Measurements from ENCODE around the gene INPP4B.

The INPP4B gene

DNA sequence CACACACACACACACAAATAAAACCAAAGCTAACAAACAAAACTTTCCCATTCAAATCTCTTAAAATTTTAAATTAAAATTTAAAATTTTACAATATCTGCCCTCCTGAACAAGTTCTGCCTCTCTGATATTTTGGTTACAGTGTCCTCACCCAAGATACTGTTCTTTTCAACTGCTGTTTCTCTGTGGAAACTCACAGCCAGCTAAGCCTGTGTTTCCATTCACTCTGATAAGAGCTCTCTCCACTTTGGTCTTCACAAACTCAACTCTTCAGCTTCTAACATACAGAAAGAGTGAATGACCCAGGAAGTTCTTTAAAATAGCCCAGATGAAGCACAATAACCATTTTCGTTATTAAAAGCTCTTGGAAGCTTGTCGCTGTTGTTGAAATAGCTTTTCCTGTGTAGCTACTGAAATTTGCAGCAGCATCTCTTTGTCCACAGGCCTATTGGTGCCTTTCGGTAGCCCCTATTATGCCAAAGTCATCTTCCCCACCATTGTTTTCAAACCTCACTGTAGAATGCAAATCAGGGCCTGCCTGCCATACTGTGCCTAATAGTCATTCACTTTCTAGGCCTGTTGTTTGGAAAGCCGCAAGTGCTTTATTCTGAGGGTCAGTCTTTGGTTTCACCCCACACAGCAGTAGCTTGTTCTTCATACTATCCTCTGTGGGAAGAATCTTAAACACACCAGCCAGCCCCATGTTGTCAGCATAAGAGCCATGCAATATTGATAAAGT is 19.4 kb downstream of the INPP4B start:
- TF ChIP-seq, protein P1, sequence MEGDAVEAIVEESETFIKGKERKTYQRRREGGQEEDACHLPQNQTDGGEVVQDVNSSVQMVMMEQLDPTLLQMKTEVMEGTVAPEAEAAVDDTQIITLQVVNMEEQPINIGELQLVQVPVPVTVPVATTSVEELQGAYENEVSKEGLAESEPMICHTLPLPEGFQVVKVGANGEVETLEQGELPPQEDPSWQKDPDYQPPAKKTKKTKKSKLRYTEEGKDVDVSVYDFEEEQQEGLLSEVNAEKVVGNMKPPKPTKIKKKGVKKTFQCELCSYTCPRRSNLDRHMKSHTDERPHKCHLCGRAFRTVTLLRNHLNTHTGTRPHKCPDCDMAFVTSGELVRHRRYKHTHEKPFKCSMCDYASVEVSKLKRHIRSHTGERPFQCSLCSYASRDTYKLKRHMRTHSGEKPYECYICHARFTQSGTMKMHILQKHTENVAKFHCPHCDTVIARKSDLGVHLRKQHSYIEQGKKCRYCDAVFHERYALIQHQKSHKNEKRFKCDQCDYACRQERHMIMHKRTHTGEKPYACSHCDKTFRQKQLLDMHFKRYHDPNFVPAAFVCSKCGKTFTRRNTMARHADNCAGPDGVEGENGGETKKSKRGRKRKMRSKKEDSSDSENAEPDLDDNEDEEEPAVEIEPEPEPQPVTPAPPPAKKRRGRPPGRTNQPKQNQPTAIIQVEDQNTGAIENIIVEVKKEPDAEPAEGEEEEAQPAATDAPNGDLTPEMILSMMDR (conservative IDR thresholded peaks at IDR 0.05) = no peak
- no peak overlapping the region for H3K27ac ChIP-seq

DNA sequence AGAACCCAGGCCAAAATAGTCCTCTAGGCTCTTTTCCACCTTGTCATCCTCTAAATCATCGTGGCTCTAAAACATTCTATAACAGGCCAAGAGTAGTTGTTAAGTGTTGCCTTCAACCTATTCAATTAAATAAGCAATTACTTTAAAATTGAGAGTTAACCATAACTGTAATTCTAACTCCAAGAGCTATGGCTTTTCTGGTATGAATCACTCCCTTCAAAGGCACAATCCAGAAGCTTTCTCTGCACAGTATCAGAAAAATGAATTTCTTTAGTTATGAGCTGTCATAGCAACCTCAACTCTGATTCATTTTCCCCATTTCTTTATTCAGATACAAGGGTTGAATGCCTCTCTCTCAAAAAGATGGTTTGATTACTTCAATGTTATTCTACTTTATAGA is 21.7 kb downstream of the INPP4B start:
- no peak overlapping the region for H3K27ac ChIP-seq
- TF ChIP-seq, protein P1 (conservative IDR thresholded peaks at IDR 0.05) = no peak

DNA sequence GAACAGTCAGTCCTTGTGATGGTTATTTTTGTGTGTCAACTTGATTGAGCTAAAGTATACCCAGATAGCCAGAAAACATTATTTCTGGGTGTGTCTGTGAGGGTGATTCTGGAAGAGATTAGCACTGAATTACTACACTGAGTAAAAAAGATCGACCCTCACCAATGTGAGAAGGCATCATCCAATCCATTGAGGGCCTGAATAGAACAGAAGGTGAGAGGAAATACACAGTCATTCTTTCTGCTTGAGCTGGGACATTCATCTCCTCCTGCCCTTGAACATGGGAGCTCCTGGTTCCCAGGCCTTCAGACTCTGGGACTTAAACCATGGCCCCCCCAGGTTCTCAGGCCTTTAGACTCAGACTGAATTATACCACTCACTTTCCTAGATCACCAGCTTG is 22.3 kb downstream of the INPP4B start:
- no peak overlapping the region for H3K27ac ChIP-seq
- TF ChIP-seq, protein P1 (conservative IDR thresholded peaks at IDR 0.05) = no peak

DNA sequence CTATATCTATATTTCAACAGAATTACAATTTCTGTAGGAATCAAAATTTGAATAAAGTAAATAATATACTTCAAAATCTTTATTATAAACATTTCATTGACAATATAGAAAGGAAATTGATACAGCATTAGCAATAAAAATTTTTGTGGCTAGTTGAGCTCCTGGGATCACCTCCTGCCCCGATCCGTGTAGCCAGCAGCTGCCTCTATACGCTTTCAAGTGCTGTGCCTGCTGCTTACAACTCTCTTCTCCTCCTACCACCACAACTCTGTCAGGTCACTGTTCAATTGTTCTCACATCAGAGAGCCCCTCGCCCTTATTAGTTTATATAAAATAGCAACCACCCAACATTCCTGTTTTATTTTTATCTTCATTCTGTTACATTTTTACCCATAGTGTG is 27.6 kb downstream of the INPP4B start:
- H3K27ac ChIP-seq = no peak overlapping the region
- TF ChIP-seq, protein P1 (conservative IDR thresholded peaks at IDR 0.05) = no peak

DNA sequence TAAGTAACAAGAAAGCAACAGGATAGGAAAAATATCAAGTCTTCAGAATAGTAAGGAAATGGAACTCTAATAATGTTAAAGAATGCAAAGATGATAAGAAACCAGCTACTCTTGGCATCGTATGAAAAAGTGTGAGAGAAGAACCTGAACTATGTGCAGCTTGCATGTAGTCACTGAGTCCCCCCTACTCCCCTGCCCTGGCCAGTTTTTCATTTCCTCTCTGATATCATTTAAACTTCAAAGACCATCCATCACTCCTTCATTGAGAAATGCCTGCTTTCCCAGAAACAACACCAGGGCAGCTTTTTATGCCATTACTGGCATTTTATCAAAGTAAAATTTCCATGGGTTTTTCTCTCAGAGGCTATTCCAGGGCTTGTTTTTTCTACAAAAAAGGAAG is 28.1 kb downstream of the INPP4B start:
- H3K27ac ChIP-seq = no peak overlapping the region
- TF ChIP-seq, protein P1 (conservative IDR thresholded peaks at IDR 0.05) = no peak

DNA sequence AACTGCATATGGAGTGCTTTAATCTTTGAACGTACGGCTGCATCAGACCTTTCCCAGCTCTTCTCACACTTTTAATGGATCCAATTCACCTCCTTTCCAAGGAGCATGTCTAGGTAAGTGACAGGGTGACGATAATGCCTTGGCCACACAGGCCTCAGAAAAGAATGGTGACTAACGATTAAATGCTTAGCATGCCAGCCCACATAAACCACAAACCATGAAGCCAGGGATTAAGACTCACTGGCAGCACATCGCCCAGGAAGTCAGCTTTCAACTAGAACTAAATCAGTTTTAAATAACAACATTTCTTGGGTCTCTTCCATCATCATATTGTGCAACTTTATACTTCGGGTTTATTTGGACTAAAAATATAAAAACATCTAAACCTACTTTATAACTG is 28.7 kb downstream of the INPP4B start:
- H3K27ac ChIP-seq = no peak overlapping the region
- TF ChIP-seq, protein P1 (conservative IDR thresholded peaks at IDR 0.05) = no peak

DNA sequence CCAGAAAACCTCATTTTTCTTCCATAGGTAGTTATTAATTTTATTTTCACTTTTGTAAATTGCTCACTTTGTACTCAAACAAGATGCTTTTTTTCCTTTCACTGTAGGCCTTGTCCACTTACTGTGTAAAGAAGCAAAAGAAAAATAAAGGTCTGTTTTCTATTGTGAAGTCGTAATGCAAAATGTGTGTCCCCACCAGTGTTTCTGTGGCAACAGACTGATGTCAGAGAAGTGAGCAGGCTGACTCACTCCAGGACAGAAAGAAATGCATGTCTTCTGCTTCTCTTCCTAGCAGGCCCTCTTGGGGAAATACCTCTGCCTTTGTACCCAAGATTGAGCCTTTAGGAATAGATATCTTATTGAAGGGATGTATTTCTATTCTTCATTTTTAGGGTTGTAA is 30.3 kb downstream of the INPP4B start:
- TF ChIP-seq, protein P1 (conservative IDR thresholded peaks at IDR 0.05) = no peak
- H3K27ac ChIP-seq = no peak overlapping the region
